ENCODE data around the gene SLC7A6OS.

DNA sequence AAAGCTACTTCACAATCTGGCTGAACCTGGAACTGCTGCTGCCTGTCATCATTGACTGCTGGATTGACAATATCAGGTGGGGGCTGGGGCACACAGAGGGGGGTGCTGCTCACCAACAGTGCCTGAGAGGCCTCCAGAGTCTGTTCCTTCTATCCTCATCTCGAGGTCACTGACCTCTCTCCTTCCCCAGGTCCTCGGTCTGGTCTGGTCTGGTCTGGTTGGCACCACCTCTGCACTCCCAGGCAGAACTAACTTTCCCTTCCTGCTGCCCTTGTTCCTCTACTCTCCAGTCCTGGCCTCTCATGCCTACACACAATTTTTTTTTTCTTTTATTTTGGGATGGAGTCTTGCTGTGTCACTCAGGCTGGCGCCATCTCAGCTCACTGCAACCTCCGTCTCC, 61.4 kb downstream of the SLC7A6OS start:
- TF ChIP-seq, protein P1, sequence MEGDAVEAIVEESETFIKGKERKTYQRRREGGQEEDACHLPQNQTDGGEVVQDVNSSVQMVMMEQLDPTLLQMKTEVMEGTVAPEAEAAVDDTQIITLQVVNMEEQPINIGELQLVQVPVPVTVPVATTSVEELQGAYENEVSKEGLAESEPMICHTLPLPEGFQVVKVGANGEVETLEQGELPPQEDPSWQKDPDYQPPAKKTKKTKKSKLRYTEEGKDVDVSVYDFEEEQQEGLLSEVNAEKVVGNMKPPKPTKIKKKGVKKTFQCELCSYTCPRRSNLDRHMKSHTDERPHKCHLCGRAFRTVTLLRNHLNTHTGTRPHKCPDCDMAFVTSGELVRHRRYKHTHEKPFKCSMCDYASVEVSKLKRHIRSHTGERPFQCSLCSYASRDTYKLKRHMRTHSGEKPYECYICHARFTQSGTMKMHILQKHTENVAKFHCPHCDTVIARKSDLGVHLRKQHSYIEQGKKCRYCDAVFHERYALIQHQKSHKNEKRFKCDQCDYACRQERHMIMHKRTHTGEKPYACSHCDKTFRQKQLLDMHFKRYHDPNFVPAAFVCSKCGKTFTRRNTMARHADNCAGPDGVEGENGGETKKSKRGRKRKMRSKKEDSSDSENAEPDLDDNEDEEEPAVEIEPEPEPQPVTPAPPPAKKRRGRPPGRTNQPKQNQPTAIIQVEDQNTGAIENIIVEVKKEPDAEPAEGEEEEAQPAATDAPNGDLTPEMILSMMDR (IDR thresholded peaks at IDR 0.05; ENCODE audit: insufficient read depth, low read length): no peak
- TF ChIP-seq POLR2AphosphoS5 (IDR thresholded peaks at IDR 0.05; ENCODE audit: low read depth): no peak
- no peak for TF ChIP-seq GABPA (IDR thresholded peaks at IDR 0.05; ENCODE audit: low read depth)
